ENCODE measurements around the gene CEMIP. TPM values are rescaled to one million over a fixed set of nuclear protein-coding genes. Genes with fewer than 3 reads are reported as not detected.

The CEMIP gene
- total and polyA plus RNA-seq, 4 experiments from 2014 or later: 0.03 to 0.23 (median 0.17) TPM; not detected in 1

DNA sequence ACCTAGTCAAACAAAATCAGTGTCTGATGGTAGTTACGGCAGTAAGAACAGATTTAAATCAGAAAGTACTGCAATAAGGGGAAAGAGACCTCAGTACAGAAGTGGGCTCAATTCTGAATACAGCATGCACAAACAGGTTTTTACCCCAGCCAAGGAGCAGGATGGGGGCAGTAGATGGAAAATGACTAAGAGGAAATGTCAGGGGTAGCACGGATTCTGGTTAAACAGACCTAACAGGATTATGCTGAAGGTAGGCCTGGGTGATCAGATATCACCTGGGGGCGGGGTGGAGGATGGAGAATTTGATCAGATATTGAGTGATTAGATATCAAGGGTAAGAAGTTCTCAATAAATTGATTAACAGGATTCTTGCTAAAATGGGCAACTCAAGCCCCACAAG lies 191.5 kb downstream of the CEMIP start:
- POLR2A ChIA-PET (ENCODE audit: partially characterized antibody): interaction anchor here (3.8 kb wide), 1 partner anchor 31 kb away, joined by 15 read pairs; the partner anchor contains the start of gene TLNRD1
- intact Hi-C loops (cut with micrococcal nuclease): loop anchor here (10.0 kb wide), 1 partner anchor 434 kb away; no protein-coding TSS in a partner anchor
- Mint-ChIP-seq H3K9me3 (peaks cover 0 to 2% (median 0%) of the 10 kb centered on the region in 8 donors), H3K4me3 (no peak overlapping the region), H3K4me1 (peaks cover 6 to 26% (median 22%) of the 10 kb centered on the region in 4 donors), H3K27me3 (no peaks in the 10 kb centered on the region), H3K36me3 (peaks cover 14 to 32% of the 10 kb centered on the region in 2 donors), H3K27ac (peak overlapping the region in 3 of 7 donors; percentile 51 to 68 (median 55))
- DNase-seq: no peak
- Histone ChIP-seq H3K4me1 (ENCODE audit: insufficient read depth, low read length) (peaks cover 8% of the 10 kb centered on the region), H3K36me3 (ENCODE audit: insufficient read depth, low read length) (no peaks in the 10 kb centered on the region), H3K27me3 (ENCODE audit: insufficient read depth, low read length) (no peaks in the 10 kb centered on the region), H3K27ac (ENCODE audit: low read depth, low read length) (no peak overlapping the region), H3K9me3 (ENCODE audit: control insufficient read depth in 1 of 2, low read length in 2 of 2) (no peaks in the 10 kb centered on the region), H3K4me3 (ENCODE audit: low read length in 2 of 2) (no peak overlapping the region)
- CTCF ChIA-PET (ENCODE audit: partially characterized antibody): interaction anchor here (0.7 to 4.6 kb wide), 27 partner anchors 9 to 1589 kb away, joined by 3 to 47 read pairs (median 4); partner anchors contain the start of gene TLNRD1

DNA sequence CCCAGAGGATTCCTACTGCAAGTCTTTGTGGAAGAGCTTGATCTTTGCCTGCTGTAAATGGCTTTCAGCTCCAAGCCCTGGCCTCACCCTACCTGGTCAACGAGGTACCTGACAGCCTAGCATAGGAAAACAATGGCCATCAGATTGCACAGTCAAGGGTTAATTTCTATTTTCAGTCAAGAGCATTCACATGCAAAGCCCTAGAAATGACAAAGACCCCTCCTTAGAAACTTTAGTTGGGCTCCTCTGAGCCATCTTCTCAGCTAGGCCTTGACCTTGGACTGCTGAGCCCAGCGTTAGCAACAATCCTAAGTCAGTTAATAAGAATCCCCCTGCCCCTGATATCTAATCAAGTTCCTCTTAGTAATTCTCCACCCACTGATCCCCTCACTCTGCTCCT lies 192.0 kb downstream of the CEMIP start:
- Histone ChIP-seq H3K4me3 (ENCODE audit: low read length in 2 of 2) (no peak overlapping the region), H3K27me3 (ENCODE audit: insufficient read depth, low read length) (no peaks in the 10 kb centered on the region), H3K27ac (ENCODE audit: low read depth, low read length) (no peak overlapping the region), H3K4me1 (ENCODE audit: insufficient read depth, low read length) (peaks cover 8% of the 10 kb centered on the region), H3K36me3 (ENCODE audit: insufficient read depth, low read length) (no peaks in the 10 kb centered on the region), H3K9me3 (ENCODE audit: control insufficient read depth in 1 of 2, low read length in 2 of 2) (no peaks in the 10 kb centered on the region)
- Mint-ChIP-seq H3K27me3 (no peaks in the 10 kb centered on the region), H3K9me3 (peaks cover 0 to 2% (median 0%) of the 10 kb centered on the region in 8 donors), H3K36me3 (peaks cover 13 to 31% of the 10 kb centered on the region in 2 donors), H3K27ac (peak overlapping the region in 2 of 7 donors; percentile 27 to 49), H3K4me3 (no peak overlapping the region), H3K4me1 (peaks cover 6 to 29% (median 23%) of the 10 kb centered on the region in 4 donors)
- no peak for DNase-seq
- POLR2A ChIA-PET (ENCODE audit: partially characterized antibody): interaction anchor here (3.8 kb wide), 1 partner anchor 30 kb away, joined by 15 read pairs; the partner anchor contains the start of gene TLNRD1
- CTCF ChIA-PET (ENCODE audit: partially characterized antibody): interaction anchor here (1.0 to 4.4 kb wide), 6 partner anchors 15 to 534 kb away, joined by 3 to 47 read pairs (median 16); no protein-coding TSS in a partner anchor
- intact Hi-C loops (cut with micrococcal nuclease): loop anchor here (10.0 kb wide), 1 partner anchor 434 kb away; no protein-coding TSS in a partner anchor

DNA sequence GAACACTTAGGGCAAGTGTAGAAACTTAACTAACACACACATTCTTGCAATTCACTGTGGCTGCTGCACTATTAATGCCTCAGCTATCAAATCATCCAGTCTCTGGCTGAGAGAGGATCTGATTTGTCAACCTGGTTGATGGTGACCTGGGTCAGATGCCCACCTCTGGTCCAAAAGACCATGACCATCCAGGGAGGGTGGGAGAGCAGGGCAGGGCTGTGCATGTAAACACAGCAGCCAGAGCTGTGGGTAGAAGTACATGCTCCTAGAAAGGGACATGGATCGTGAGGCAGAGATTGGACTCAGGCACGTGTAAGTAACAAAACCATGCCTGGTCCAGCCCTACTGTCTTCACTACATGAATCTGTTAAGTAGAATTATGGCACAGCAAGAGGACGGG lies 193.1 kb downstream of the CEMIP start:
- peaks cover 13 to 34% of the 10 kb centered on the region in 2 donors for H3K36me3 Mint-ChIP-seq
- intact Hi-C loops (cut with micrococcal nuclease): loop anchor here (10.0 kb wide), 1 partner anchor 433 kb away; no protein-coding TSS in a partner anchor

DNA sequence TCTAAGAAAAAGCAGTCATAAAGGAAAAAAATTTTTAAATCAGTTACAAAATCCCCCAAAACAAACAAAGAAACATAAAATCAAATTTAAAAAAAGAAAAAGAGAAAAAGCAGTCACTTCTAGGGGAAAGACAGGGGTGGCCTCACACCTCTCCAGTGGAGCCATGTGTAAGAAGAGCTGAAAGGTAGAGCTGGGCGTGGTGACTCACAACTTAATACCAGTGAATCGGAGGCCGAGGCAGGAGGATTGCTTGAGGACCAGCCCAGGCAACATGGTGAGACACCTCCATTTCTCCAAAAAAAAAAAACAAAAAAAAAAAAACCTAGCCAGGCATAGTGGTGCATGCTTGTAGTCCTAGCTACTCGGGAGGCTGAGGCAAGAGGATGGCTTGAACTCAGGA lies 195.7 kb downstream of the CEMIP start:
- Histone ChIP-seq H3K36me3 (ENCODE audit: insufficient read depth, low read length) (peaks cover 22% of the 10 kb centered on the region), H3K27me3 (ENCODE audit: insufficient read depth, low read length) (no peaks in the 10 kb centered on the region), H3K4me1 (ENCODE audit: insufficient read depth, low read length) (peaks cover 16% of the 10 kb centered on the region), H3K4me3 (ENCODE audit: low read length in 2 of 2) (no peak overlapping the region), H3K27ac (ENCODE audit: low read depth, low read length) (no peak overlapping the region), H3K9me3 (ENCODE audit: control insufficient read depth in 1 of 2, low read length in 2 of 2) (no peaks in the 10 kb centered on the region)
- Mint-ChIP-seq H3K36me3 (peaks cover 32 to 52% of the 10 kb centered on the region in 2 donors), H3K4me1 (peaks cover 26 to 55% (median 38%) of the 10 kb centered on the region in 4 donors), H3K27me3 (no peaks in the 10 kb centered on the region), H3K4me3 (no peak overlapping the region), H3K9me3 (peaks cover 0 to 2% (median 0%) of the 10 kb centered on the region in 8 donors), H3K27ac (peak overlapping the region in 5 of 7 donors; percentile 18 to 79 (median 71))
- ChIA-PET CTCF (ENCODE audit: partially characterized antibody) (interaction anchor here (0.9 to 1.4 kb wide), 7 partner anchors 11 to 520 kb away, joined by 3 to 7 read pairs (median 6); no protein-coding TSS in a partner anchor), POLR2A (ENCODE audit: partially characterized antibody) (interaction anchor here (0.6 kb wide), 1 partner anchor 321 kb away, joined by 3 read pairs; no protein-coding TSS in a partner anchor)
- DNase-seq: no peak
- intact Hi-C loops (cut with micrococcal nuclease): loop anchor here (10.0 kb wide), 1 partner anchor 430 kb away; no protein-coding TSS in a partner anchor

More for the DNA sequence above, 193.1 kb downstream of the CEMIP start:
- no peaks in the 10 kb centered on the region for H3K36me3 ChIP-seq (ENCODE audit: insufficient read depth, low read length)
- Mint-ChIP-seq H3K27ac (peak overlapping the region in 3 of 7 donors; percentile 33 to 60 (median 37)), H3K4me3 (no peak overlapping the region), H3K4me1 (peaks cover 13 to 40% (median 32%) of the 10 kb centered on the region in 4 donors), H3K9me3 (peaks cover 0 to 2% (median 0%) of the 10 kb centered on the region in 8 donors), H3K27me3 (no peaks in the 10 kb centered on the region)
- H3K27me3 ChIP-seq (ENCODE audit: insufficient read depth, low read length): no peaks in the 10 kb centered on the region
- CTCF ChIA-PET (ENCODE audit: partially characterized antibody): interaction anchor here (1.2 to 4.4 kb wide), 3 partner anchors 14 to 517 kb away, joined by 3 to 47 read pairs (median 8); no protein-coding TSS in a partner anchor
- no peak overlapping the region for H3K27ac ChIP-seq (ENCODE audit: low read depth, low read length)
- POLR2A ChIA-PET (ENCODE audit: partially characterized antibody): no interaction called here
- DNase-seq: no peak
- no peak overlapping the region for H3K4me3 ChIP-seq (ENCODE audit: low read length in 2 of 2)
- H3K9me3 ChIP-seq (ENCODE audit: control insufficient read depth in 1 of 2, low read length in 2 of 2): no peaks in the 10 kb centered on the region
- H3K4me1 ChIP-seq (ENCODE audit: insufficient read depth, low read length): peaks cover 10% of the 10 kb centered on the region

DNA sequence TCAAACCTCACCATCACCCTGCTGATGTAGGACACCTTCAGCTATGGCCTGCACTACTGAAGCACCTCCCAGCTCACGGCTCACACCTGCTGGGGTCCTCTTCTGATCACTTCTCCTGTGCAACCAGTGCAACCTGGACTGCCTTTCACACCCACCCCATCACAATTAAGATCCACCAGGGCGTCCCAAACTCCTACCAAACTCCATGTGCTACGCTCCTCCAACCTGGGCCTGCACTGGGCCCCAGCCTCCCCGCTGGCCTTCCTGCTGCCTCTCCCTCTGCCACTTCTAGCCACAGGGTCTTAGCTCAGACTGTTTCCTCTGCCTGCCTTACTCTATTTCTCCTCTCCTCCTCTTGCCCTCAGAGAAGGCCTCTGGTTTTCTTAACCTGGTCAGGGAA lies 197.7 kb downstream of the CEMIP start:
- Mint-ChIP-seq H3K27ac (peak overlapping the region in 6 of 7 donors; percentile 42 to 87 (median 77)), H3K27me3 (no peaks in the 10 kb centered on the region), H3K36me3 (peaks cover 35 to 53% of the 10 kb centered on the region in 2 donors), H3K4me3 (no peak overlapping the region), H3K4me1 (peaks cover 26 to 49% (median 32%) of the 10 kb centered on the region in 4 donors), H3K9me3 (no peaks in the 10 kb centered on the region)
- H3K27ac ChIP-seq (ENCODE audit: low read depth, low read length): no peak overlapping the region
- POLR2A ChIA-PET (ENCODE audit: partially characterized antibody): interaction anchor here (0.6 kb wide), 2 partner anchors 8 kb away, joined by 3 read pairs; no protein-coding TSS in a partner anchor
- intact Hi-C loops (cut with micrococcal nuclease): loop anchor here (1.0 to 10.0 kb wide), 2 partner anchors 131 to 428 kb away; no protein-coding TSS in a partner anchor
- peaks cover 28% of the 10 kb centered on the region for H3K36me3 ChIP-seq (ENCODE audit: insufficient read depth, low read length)
- peaks cover 16% of the 10 kb centered on the region for H3K4me1 ChIP-seq (ENCODE audit: insufficient read depth, low read length)
- H3K9me3 ChIP-seq (ENCODE audit: control insufficient read depth in 1 of 2, low read length in 2 of 2): no peaks in the 10 kb centered on the region
- DNase-seq: no peak
- no peak overlapping the region for H3K4me3 ChIP-seq (ENCODE audit: low read length in 2 of 2)
- H3K27me3 ChIP-seq (ENCODE audit: insufficient read depth, low read length): no peaks in the 10 kb centered on the region
- CTCF ChIA-PET (ENCODE audit: partially characterized antibody): interaction anchor here (0.9 to 3.2 kb wide), 5 partner anchors 9 to 289 kb away, joined by 3 to 33 read pairs (median 6); no protein-coding TSS in a partner anchor

DNA sequence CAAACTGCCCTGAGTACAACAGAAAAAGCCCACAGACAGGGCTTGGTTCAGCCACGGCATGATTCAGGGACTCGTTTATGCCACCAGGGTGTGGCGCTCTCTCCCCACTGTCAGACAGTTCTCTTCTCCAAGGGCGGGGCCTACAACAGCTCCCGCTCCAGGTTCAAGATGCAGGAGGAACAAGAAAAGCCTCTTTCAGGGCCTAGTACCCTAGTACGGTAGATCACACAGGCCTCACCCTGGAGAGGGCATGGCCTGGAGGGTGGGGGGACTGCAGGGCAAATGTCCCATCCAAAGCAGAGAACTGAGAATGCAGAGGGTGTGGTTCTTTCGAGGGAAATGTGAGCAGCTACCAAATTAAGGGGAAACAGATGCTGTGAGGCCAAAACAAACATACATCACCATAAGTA lies 198.5 kb downstream of the CEMIP start:
- peak overlapping the region; percentile 5 to 85 (median 80) for H3K27ac Mint-ChIP-seq
- DNase-seq: peak in 1 of 5 donors; percentile 29
- ChIA-PET CTCF (ENCODE audit: partially characterized antibody) (interaction anchor here (0.6 to 3.2 kb wide), 8 partner anchors 9 to 289 kb away, joined by 3 to 33 read pairs (median 4); no protein-coding TSS in a partner anchor), POLR2A (ENCODE audit: partially characterized antibody) (interaction anchor here (1.3 kb wide), 1 partner anchor 24 kb away, joined by 3 read pairs; no protein-coding TSS in a partner anchor)
- H3K4me3 Mint-ChIP-seq: no peak overlapping the region
- peaks cover 30 to 53% (median 39%) of the 10 kb centered on the region in 4 donors for H3K4me1 Mint-ChIP-seq
- Histone ChIP-seq H3K4me3 (ENCODE audit: low read length in 2 of 2) (no peak overlapping the region), H3K27me3 (ENCODE audit: insufficient read depth, low read length) (no peaks in the 10 kb centered on the region), H3K4me1 (ENCODE audit: insufficient read depth, low read length) (peaks cover 16% of the 10 kb centered on the region), H3K9me3 (ENCODE audit: control insufficient read depth in 1 of 2, low read length in 2 of 2) (no peaks in the 10 kb centered on the region), H3K36me3 (ENCODE audit: insufficient read depth, low read length) (peaks cover 28% of the 10 kb centered on the region), H3K27ac (ENCODE audit: low read depth, low read length) (no peak overlapping the region)
- intact Hi-C loops (cut with micrococcal nuclease): loop anchor here (1.0 to 10.0 kb wide), 2 partner anchors 131 to 427 kb away; no protein-coding TSS in a partner anchor
- no peaks in the 10 kb centered on the region for H3K27me3 Mint-ChIP-seq
- peaks cover 35 to 55% of the 10 kb centered on the region in 2 donors for H3K36me3 Mint-ChIP-seq
- no peaks in the 10 kb centered on the region for H3K9me3 Mint-ChIP-seq

All from CD4-positive, alpha-beta memory T cell (primary cell).